Measurements from ENCODE around the gene BOK.

Gene BOK

GRCh38 chr2:241607162-241607885 lies 48.8 kb downstream of the BOK start:
- no peak for DNase-seq

- DNase-seq, result no peak
Observed at GRCh38 chr2:241608881-241609280, 50.3 kb downstream of the BOK start.

GRCh38 chr2:241609859-241610793 lies 51.6 kb downstream of the BOK start:
- DNase-seq, result peak; percentile 55 to 63

GRCh38 chr2:241611062-241611461 lies 52.5 kb downstream of the BOK start:
- DNase-seq, result no peak

GRCh38 chr2:241612156-241613016 lies 53.8 kb downstream of the BOK start:
- DNase-seq, result peak in 1 of 2 experiments; percentile 4

DNA sequence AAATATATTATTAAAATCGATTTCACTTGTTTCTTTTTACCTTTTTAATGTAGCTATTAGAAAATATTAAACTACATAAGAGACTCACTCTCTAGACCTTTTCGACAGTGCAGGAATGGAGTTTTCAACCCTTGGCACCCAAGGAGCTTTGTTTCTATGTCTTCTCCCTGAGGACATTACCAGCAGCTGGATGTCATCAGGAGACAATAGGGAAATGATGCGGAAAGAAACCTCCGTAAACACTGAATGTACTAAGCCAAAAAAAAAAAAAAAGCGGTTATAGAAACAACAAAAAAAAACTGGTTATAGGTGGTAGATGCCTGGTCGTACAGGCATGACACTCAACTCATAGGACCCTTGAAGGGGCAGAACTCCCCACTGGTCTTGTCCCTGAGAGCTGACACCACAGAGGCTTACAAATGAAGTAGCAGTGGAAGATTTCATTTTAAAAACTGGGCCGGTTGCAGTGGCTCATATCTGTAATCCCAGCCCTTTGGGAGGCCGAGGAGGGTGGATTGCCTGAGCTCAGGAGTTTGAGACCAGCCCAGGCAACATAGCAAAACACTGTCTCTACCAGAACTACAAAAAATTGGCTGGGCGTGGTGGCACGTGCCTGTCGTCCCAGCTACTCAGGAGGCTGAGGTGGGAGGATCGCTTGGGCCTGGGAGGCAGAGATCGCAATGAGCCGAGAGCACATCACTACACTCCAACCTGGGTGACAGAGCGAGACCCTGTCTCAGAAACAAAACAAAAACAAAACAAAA lies 54.7 kb downstream of the BOK start:
- DNase-seq, result no peak

DNA sequence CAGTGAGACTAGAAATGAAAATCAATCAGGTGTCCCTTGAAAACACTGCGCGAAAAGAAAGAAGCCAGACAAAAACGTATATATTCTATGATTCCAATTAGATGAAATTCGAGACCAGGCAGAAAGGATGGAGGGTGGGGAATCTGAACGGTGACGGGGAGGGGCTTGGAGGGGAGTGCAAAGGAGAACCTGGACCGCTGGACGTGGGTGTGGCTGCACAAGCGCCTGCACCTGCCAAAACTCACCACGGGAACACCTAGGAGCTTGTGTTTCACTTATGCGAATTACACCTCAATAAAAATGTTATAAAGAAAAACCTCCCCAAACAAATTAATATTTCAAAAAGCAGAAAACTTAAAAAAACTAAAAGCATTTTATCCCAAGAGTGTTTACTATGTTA lies 56.5 kb downstream of the BOK start:
- DNase-seq, result no peak

DNA sequence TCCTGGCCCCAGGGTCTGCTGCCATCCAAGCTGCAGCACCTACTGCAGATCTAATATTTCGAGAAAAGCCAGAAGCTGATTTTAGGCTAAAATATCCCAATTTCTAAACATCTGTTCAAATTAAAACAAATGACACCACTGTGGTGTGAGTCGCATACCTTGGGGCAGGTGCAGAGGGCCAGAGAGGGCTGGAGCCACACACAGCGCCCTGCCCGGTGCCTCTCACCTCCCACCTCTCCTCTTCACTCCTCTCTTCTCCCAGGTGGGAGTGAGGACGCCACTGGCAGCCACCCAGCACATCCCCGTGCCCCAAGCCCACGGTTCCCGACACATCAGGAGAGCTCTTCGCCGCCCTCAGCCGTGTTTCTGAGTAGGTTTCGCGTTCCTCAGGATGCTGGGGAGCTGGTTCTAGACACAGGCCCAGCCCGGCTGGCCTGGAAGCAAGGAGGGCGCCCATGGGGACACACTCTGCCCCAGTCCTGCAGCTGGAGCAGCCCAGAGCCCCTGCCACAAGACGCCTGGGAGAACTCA lies 57.0 kb downstream of the BOK start:
- no peak for DNase-seq

GRCh38 chr2:241616168-241617125 lies 57.9 kb downstream of the BOK start:
- DNase-seq, result no peak

DNA sequence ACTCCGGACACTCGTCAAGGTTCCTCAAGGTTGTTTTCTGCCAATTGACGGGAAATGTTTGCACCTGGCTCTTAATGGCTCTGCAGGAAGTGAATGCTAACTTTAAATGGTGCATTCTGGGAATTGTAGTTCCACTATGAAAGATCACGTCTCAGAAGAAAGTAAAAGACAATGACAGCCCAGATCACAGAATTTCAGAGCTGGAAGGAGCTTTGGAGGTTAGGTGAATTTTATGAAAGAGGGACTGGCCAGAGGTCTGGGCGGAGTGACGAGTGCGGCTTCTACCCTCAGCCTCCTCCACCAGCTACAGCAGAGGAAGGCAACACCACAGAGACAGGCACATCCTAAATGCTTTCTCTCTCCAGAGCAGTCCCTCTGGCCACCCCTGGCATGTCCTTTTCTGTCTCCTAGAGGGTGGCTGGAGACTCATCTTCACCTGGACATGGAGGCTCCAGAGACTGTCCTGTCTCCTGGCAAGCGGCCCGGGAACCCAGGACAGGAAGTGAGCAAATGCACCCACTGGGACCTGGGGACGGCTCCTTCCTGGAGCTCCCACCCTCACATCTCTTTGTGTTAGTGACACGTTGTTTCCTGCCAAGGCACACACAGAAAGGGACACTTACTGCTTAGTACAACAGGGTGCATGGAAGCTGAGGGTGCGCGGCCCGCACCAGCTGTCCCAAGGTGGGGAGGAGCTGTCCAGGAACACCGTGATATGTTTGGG lies 59.0 kb downstream of the BOK start:
- no peak for DNase-seq

DNA sequence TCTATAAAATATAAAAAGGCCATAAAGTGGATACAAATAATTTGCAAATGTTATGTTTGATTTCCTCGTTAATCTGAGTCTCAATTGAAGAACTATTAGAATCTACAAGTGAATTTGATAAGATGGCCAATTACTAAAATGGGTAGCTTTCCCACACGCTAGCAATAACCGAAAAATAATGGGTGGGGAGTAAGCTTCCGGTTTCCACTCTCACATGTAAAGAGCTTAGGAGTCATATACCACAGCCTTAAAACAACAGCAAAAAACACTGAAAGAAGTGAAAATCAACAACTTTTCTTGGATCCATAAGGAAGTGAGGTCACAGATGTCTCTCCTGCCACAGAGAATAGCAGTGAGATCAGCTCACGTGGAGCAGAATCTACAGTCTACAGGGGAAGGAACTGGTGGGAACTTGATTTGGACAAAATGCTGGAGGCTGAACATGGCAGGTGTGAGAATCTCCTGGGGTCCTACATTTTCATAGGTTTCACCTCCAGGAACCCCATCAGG lies 59.8 kb downstream of the BOK start:
- DNase-seq, result no peak

GRCh38 chr2:241618829-241619228 lies 60.3 kb downstream of the BOK start:
- DNase-seq, result no peak

DNA sequence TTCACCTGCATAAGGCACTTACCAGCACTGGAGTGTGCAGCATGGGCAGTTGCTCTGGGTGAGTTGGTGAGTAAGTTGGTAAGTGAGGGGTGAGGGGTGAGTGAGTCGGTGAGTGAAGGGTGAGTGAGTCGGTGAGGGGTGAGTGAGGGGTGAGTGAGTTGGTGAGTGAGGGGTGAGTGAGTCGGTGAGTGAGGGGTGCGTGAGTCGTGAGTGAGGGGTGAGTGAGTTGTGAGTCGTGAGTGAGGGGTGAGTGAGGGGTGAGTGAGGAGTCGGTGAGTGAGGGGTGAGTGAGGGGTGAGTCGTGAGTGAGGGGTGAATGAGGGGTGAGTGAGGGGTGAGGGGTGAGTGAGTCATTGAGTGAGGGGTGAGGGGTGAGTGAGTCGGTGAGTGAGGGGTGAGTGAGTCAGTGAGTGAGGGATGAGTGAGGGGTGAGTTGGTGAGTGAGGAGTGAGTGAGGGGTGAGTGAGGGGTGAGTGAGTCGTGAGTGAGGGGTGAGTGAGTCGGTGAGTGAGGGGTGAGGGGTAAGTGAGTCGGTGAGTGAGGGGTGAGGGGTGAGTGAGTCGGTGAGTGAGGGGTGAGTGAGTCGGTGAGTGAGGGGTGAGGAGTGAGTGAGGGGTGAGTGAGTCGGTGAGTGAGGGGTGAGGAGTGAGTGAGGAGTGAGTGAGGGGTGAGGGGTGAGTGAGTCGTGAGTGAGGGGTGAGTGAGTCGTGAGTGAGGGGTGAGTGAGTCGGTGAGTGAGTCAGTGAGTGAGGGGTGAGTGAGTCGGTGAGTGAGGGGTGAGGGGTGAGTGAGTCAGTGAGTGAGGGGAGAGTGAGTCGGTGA lies 61.3 kb downstream of the BOK start:
- DNase-seq, result no peak

GRCh38 chr2:241620419-241620769 lies 61.8 kb downstream of the BOK start:
- no peak for DNase-seq
